ENCODE data around the gene YPEL4.

YPEL4 gene

DNA sequence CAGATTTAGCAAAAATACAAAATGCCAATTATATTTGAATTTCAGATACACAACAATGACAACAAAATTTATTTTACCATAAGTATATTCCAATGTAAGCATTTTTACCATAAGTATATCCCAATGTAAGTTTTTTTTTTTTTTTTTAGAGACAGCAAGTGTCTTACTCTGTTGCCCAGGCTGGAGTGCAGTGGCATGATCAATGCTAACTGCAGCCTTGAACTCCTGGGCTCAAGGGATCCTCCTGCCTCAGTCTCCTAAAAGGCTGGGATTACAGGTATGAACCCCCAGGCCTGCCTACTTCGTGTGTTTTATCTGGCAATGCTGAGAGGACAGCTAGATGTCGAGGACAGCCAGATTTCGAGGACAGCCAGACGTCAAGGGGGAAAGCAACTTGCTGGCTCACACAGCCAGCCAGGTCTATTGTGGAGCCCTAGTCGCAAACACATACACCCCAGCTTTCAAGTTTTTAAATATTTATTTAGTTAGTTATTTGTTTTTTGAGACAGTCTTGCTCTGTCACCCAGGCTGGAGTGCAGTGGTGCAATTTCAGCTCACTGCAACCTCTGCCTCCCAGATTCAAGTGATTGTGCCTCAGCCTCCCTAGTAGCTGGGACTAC is 53.3 kb downstream of the YPEL4 start:
- TF ChIP-seq, protein P1, sequence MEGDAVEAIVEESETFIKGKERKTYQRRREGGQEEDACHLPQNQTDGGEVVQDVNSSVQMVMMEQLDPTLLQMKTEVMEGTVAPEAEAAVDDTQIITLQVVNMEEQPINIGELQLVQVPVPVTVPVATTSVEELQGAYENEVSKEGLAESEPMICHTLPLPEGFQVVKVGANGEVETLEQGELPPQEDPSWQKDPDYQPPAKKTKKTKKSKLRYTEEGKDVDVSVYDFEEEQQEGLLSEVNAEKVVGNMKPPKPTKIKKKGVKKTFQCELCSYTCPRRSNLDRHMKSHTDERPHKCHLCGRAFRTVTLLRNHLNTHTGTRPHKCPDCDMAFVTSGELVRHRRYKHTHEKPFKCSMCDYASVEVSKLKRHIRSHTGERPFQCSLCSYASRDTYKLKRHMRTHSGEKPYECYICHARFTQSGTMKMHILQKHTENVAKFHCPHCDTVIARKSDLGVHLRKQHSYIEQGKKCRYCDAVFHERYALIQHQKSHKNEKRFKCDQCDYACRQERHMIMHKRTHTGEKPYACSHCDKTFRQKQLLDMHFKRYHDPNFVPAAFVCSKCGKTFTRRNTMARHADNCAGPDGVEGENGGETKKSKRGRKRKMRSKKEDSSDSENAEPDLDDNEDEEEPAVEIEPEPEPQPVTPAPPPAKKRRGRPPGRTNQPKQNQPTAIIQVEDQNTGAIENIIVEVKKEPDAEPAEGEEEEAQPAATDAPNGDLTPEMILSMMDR (IDR thresholded peaks at IDR 0.05; ENCODE audit: low read depth, low read length, missing control alignments) = no peak
- H3K4me3 ChIP-seq (replicated peaks; ENCODE audit: low read depth, low read length) = no peak overlapping the region
- no peak for DNase-seq (ENCODE audit: extremely low read depth, low read depth)
